COLO668 (cell line): Measurements from ENCODE around the gene RNF146.
"Not testable (repeated sequence)": the region's sequence is repeated elsewhere in the genome, so short reads cannot be mapped to it uniquely, and the experiment has no call there.

Source experiments
- DNase-seq: peaks from one replicate; lab custom pipeline; 2025; ENCODE audit not compliant: unreplicated experiment; lab: John Stamatoyannopoulos, UW

The RNF146 gene

GRCh38 chr6:127282184-127282583 is 15.5 kb downstream of the RNF146 start:
- no peak for DNase-seq

- DNase-seq: no peak
These were observed 22.0 kb downstream of the RNF146 start for GRCh38 chr6:127288705-127289104.

- no peak for DNase-seq
These were observed 23.3 kb downstream of the RNF146 start for GRCh38 chr6:127289934-127290333.

- DNase-seq: no peak
These were observed 24.0 kb downstream of the RNF146 start for GRCh38 chr6:127290391-127291265.

- DNase-seq: no peak
These were observed 24.8 kb downstream of the RNF146 start for GRCh38 chr6:127291495-127291894.

- no peak for DNase-seq
These were observed 30.9 kb downstream of the RNF146 start for GRCh38 chr6:127297502-127298070.

GRCh38 chr6:127298475-127298874 is 31.8 kb downstream of the RNF146 start:
- no peak for DNase-seq

- no peak for DNase-seq
These were observed 33.0 kb downstream of the RNF146 start for GRCh38 chr6:127299522-127300240.

GRCh38 chr6:127300411-127300810 is 33.7 kb downstream of the RNF146 start:
- DNase-seq: no peak

- no peak for DNase-seq
These were observed 34.6 kb downstream of the RNF146 start for GRCh38 chr6:127301199-127301700.

GRCh38 chr6:127302728-127303660 is 36.3 kb downstream of the RNF146 start:
- peak; percentile 6 for DNase-seq

GRCh38 chr6:127303917-127304316 is 37.3 kb downstream of the RNF146 start:
- no peak for DNase-seq

GRCh38 chr6:127305741-127306140 is 39.1 kb downstream of the RNF146 start:
- no peak for DNase-seq

- no peak for DNase-seq
These were observed 50.9 kb downstream of the RNF146 start for GRCh38 chr6:127317388-127318128.

GRCh38 chr6:127319686-127320085 is 53.0 kb downstream of the RNF146 start:
- DNase-seq: no peak

GRCh38 chr6:127328043-127328609 is 61.5 kb downstream of the RNF146 start:
- DNase-seq: no peak

GRCh38 chr6:127331256-127331655 is 64.6 kb downstream of the RNF146 start:
- not testable (repeated sequence) for DNase-seq

- no peak for DNase-seq
These were observed 65.8 kb downstream of the RNF146 start for GRCh38 chr6:127332383-127332961.
